ENCODE results near the gene TMEM40. TPM values are rescaled to one million over a fixed set of nuclear protein-coding genes. Genes with fewer than 3 reads are reported as not detected.
A peak's percentile ranks its signal among the peaks of the same experiment; 100 is the strongest.

Gene TMEM40
- total RNA-seq, 4 donors from 2014 or later: 47.7 to 82.2 (median 63.8) TPM

DNA sequence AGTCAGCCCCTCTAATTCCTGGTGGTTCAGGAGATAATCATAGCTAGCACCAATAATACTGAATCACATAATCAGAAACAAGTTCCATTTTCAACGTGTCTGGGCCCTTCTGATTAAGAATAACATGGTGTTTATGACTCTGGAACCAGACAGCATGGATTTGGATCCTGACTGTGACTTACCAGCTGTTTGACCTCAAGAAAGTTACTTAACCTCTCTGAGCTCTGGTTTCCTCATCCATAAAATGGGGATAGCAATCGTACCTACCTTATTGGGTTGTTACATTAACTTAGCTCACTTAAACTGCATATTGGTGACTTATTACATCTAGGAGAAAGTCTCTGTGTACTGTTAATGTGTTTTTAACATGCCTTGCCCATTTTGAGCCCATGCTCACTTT lies 10.7 kb upstream of the TMEM40 start:
- H3K4me1 ChIP-seq: no peaks in the 10 kb centered on the region
- H3K27me3 ChIP-seq: no peaks in the 10 kb centered on the region
- no peak overlapping the region for H3K27ac ChIP-seq
- no peaks in the 10 kb centered on the region for H3K9me3 ChIP-seq
- no peak overlapping the region for H3K4me3 ChIP-seq
- no peak for TF ChIP-seq POLR2A (IDR thresholded peaks at IDR 0.05)
- no peak for TF ChIP-seq POLR2AphosphoS5 (IDR thresholded peaks at IDR 0.05)
- no peak for DNase-seq (ENCODE audit: low spot score in 2 of 2)
- WGBS: 73% methylated on average over 2 of the region's 2 CpGs
- H3K36me3 ChIP-seq: no peaks in the 10 kb centered on the region

DNA sequence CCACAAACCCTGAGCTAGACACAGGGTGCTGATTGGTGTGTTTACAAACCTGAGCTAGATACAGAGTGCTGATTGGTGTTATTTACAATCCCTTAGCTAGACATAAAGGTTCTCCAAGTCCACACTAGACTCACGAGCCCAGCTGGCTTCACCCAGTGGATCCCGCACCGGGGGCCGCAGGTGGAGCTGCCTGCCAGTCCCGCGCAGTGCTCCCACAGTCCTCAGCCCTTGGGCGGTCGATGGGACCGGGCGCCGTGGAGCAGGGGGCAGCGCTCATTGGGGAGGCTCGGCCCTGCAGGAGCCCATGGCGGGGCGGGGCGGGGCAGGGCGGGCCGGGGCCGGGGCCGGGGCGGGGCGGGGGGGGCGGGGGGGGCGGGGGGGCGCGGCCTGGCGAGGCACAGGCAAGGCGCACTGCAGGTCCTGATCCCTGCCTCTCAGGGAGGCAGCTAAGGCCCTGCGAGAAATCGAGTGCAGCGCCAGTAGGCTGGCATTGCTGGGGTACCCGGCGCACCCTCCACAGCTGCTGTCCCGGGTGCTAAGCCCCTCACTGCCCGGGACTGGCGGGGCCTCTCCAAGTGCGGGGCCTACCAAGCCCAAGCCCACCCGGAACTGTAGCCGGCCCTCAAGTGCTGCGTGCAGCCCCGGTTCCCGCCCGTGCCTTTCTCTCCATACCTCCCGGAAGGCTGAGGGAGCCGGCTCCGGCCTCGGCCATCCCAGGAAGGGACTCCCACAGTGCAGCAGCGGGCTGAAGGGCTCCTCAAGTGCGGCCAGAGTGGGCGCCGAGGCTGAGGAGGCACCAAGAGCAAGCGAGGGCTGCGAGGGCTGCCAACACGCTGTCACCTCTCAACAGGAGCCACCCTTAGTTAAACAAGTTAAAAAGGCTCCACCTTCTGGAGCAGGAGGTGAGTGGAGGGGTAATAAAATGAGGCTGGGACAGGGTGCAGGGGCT lies 9.8 kb upstream of the TMEM40 start:
- H3K27ac ChIP-seq: no peak overlapping the region
- TF ChIP-seq POLR2A (IDR thresholded peaks at IDR 0.05) (no peak), CTCF (IDR thresholded peaks at IDR 0.05) (no peak), POLR2AphosphoS5 (IDR thresholded peaks at IDR 0.05) (no peak), EP300 (IDR thresholded peaks at IDR 0.05) (no peak)
- no peaks in the 10 kb centered on the region for H3K4me1 ChIP-seq
- H3K4me3 ChIP-seq: no peak overlapping the region
- DNase-seq (ENCODE audit: low spot score in 2 of 2): no peak
- H3K27me3 ChIP-seq: no peaks in the 10 kb centered on the region
- no peaks in the 10 kb centered on the region for H3K36me3 ChIP-seq
- H3K9me3 ChIP-seq: no peaks in the 10 kb centered on the region
- 89% methylated on average over 5 of the region's 54 CpGs for WGBS

DNA sequence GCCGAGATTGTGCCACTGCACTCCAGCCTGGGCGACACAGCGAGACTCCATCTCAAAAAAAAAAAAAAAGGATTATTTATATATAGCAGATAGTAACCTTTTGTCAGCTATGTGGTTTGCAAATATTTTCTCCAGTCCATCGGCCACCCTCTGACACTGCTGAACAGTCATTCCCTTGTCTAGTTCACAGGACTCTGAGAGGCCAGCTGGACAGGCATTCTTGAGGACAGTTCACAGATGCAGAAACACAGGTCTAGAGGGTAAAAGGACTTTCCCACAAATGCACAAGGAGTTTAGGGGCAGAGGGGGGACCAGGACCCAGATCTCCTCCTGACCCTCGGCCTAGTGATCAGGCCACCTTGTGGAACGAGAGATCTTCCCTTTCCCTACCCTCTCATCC lies 7.5 kb upstream of the TMEM40 start:
- DNase-seq (ENCODE audit: low spot score in 2 of 2): no peak
- H3K27ac ChIP-seq: no peak overlapping the region
- H3K4me3 ChIP-seq: no peak overlapping the region
- H3K36me3 ChIP-seq: no peaks in the 10 kb centered on the region
- WGBS: 92% methylated on average over 6 of the region's 6 CpGs
- no peak for TF ChIP-seq CTCF (IDR thresholded peaks at IDR 0.05)
- TF ChIP-seq POLR2A (IDR thresholded peaks at IDR 0.05): no peak
- TF ChIP-seq EP300 (IDR thresholded peaks at IDR 0.05): no peak
- TF ChIP-seq POLR2AphosphoS5 (IDR thresholded peaks at IDR 0.05): no peak
- H3K27me3 ChIP-seq: no peaks in the 10 kb centered on the region
- no peaks in the 10 kb centered on the region for H3K4me1 ChIP-seq
- no peaks in the 10 kb centered on the region for H3K9me3 ChIP-seq

DNA sequence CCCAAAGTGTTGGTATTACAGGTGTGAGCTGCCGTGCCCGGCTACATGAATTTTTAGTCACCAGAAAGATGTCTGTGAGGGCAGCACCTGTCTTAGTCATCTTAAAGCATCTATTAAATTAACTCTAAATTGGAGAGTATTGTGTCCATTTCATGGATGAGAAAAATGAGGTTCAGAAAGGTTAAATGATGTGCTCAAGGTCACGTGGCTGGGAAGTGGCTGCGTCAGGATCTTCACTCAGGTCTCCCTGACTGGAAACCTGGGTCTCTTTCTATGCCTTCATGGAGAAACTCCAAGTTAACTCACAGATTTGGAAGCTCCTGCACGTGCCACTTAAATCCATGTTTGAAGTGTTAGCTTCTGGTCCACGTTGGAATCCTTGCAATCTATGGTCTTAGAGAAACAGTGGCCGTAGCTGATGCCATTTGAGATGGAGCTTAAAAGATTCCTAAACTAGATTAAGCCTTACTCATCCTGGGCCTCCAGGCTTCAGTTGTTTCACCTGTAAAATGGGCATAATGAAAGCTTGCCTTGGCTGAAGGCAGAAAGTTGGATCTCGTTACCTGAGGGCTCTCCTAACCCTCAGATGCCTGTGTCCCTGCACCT lies 5.2 kb upstream of the TMEM40 start:
- 84% methylated on average over 8 of the region's 8 CpGs for WGBS
- no peak for DNase-seq (ENCODE audit: low spot score in 2 of 2)
- Histone ChIP-seq H3K27ac (no peak overlapping the region), H3K27me3 (no peaks in the 10 kb centered on the region), H3K9me3 (no peaks in the 10 kb centered on the region), H3K4me3 (no peak overlapping the region), H3K36me3 (no peaks in the 10 kb centered on the region), H3K4me1 (peaks cover 15% of the 10 kb centered on the region)
- TF ChIP-seq CTCF (IDR thresholded peaks at IDR 0.05) (no peak), POLR2AphosphoS5 (IDR thresholded peaks at IDR 0.05) (no peak), EP300 (IDR thresholded peaks at IDR 0.05) (no peak), POLR2A (IDR thresholded peaks at IDR 0.05) (no peak)

GRCh38 chr3:12759693-12760565 lies 870 bp upstream of the TMEM40 start:
- DNase-seq (ENCODE audit: low spot score in 2 of 2): no peak
- TF ChIP-seq POLR2AphosphoS5 (IDR thresholded peaks at IDR 0.05): no peak
- TF ChIP-seq CTCF (IDR thresholded peaks at IDR 0.05): no peak
- no peak for TF ChIP-seq EP300 (IDR thresholded peaks at IDR 0.05)
- no peak for TF ChIP-seq POLR2A (IDR thresholded peaks at IDR 0.05)
- no peaks in the 10 kb centered on the region for H3K36me3 ChIP-seq
- peaks cover 29% of the 10 kb centered on the region for H3K4me1 ChIP-seq
- WGBS: 63% methylated on average over 8 of the region's 8 CpGs
- no peaks in the 10 kb centered on the region for H3K27me3 ChIP-seq
- no peaks in the 10 kb centered on the region for H3K9me3 ChIP-seq
- H3K27ac ChIP-seq: peak overlapping the region; percentile 83
- no peak overlapping the region for H3K4me3 ChIP-seq

Data from suprapubic skin (tissue), 4 donors.